ENCODE results near the gene SRL. TPM values are rescaled to one million over a fixed set of nuclear protein-coding genes. Genes with fewer than 3 reads are reported as not detected.
A peak's percentile ranks its signal among the peaks of the same experiment; 100 is the strongest.
"Not testable (repeated sequence)": the region's sequence is repeated elsewhere in the genome, so short reads cannot be mapped to it uniquely, and the experiment has no call there.

Gene SRL
- total RNA-seq, 1 experiment from 2014 or later = not detected

- peak; percentile 41 for DNase-seq (ENCODE audit: low read depth)
Observed at GRCh38 chr16:4261557-4262172, 19.8 kb upstream of the SRL start.

- DNase-seq (ENCODE audit: low read depth) = no peak
Observed at GRCh38 chr16:4260360-4260759, 18.5 kb upstream of the SRL start.

GRCh38 chr16:4257646-4258556 lies 16.0 kb upstream of the SRL start:
- no peak for DNase-seq (ENCODE audit: low read depth)

- DNase-seq (ENCODE audit: low read depth) = peak; percentile 99
Observed at GRCh38 chr16:4253394-4254150, 11.7 kb upstream of the SRL start.

- DNase-seq (ENCODE audit: low read depth) = not testable (repeated sequence)
Observed at GRCh38 chr16:4253012-4253393, 11.1 kb upstream of the SRL start.

GRCh38 chr16:4249530-4250308 lies 7.8 kb upstream of the SRL start:
- DNase-seq (ENCODE audit: low read depth) = no peak

GRCh38 chr16:4247460-4247784 lies 5.5 kb upstream of the SRL start:
- DNase-seq (ENCODE audit: low read depth) = no peak

- no peak for DNase-seq (ENCODE audit: low read depth)
Observed at GRCh38 chr16:4246777-4247459, 5.0 kb upstream of the SRL start.

GRCh38 chr16:4245077-4245791 lies 3.4 kb upstream of the SRL start:
- no peak for DNase-seq (ENCODE audit: low read depth)

GRCh38 chr16:4244254-4245076 lies 2.6 kb upstream of the SRL start:
- DNase-seq (ENCODE audit: low read depth) = peak; percentile 49

GRCh38 chr16:4241258-4241927 lies 487 bp downstream of the SRL start:
- DNase-seq (ENCODE audit: low read depth) = no peak

GRCh38 chr16:4240624-4241023 lies 1.3 kb downstream of the SRL start:
- no peak for DNase-seq (ENCODE audit: low read depth)

- no peak for DNase-seq (ENCODE audit: low read depth)
Observed at GRCh38 chr16:4239682-4240175, 2.2 kb downstream of the SRL start.

- peak; percentile 28 for DNase-seq (ENCODE audit: low read depth)
Observed at GRCh38 chr16:4239020-4239419, 2.9 kb downstream of the SRL start.

GRCh38 chr16:4233431-4233830 lies 8.4 kb downstream of the SRL start:
- DNase-seq (ENCODE audit: low read depth) = no peak

GRCh38 chr16:4232541-4233386 lies 9.1 kb downstream of the SRL start:
- no peak for DNase-seq (ENCODE audit: low read depth)

- no peak for DNase-seq (ENCODE audit: low read depth)
Observed at GRCh38 chr16:4231886-4232285, 10.0 kb downstream of the SRL start.

- DNase-seq (ENCODE audit: low read depth) = no peak
Observed at GRCh38 chr16:4231367-4231766, 10.5 kb downstream of the SRL start.

All from Daoy (cell line).